HepG2 (cell line): ENCODE data around the gene MTA3. TPM values are rescaled to one million over a fixed set of nuclear protein-coding genes. Genes with fewer than 3 reads are reported as not detected.

Experiments used
- GLI4 ChIP-seq: sonication (generic); formaldehyde crosslinking; IDR thresholded peaks from 2 replicates; pipeline ENCODE4 v1.5.1; 2020; ENCODE audit warnings: missing genetic modification reagents, mild to moderate bottlenecking, moderate library complexity, borderline replicate concordance
- RXRA ChIP-seq: sonication (generic); formaldehyde crosslinking; IDR thresholded peaks from 2 replicates; pipeline ENCODE4 v1.5.1; 2020; ENCODE audit warnings: missing genetic modification reagents
- RXRB ChIP-seq: IDR thresholded peaks from 2 replicates; pipeline ENCODE4 v1.6.1; 2016; ENCODE audit warnings: borderline replicate concordance, missing genetic modification reagents, missing compliant biosample characterization
- YEATS2 ChIP-seq: sonication (generic); formaldehyde crosslinking; IDR thresholded peaks from 2 replicates; pipeline ENCODE4 v1.4.0; 2020; ENCODE audit warnings: missing genetic modification reagents, borderline replicate concordance
- ZNF263 ChIP-seq: sonication (generic); formaldehyde crosslinking; IDR thresholded peaks from 2 replicates; pipeline ENCODE4 v1.4.0; 2020; ENCODE audit warnings: missing genetic modification reagents
- ZNF644 ChIP-seq: IDR thresholded peaks from 2 replicates; pipeline ENCODE4 v1.6.1; 2016; ENCODE audit warnings: low read depth
- polyA plus RNA-seq, 8 experiments: library from polyadenylated mRNA; depleted of rRNA in 3 of 8; stranded (reverse) in 7 of 8; unstranded in 1 of 8; fragments of >200 nt; fragmentation: Illumina TruSeq in 4 of 8; extraction: Trizol in 4 of 8; gene quantifications; 2 replicates each; pipeline versions ENCODE4 v1.2.1 to v1.2.3, GENCODE V29; 2011 to 2016; ENCODE audit warnings: low read depth in 4 of 8, missing spikeins in 1 of 8, mixed read lengths in 1 of 8; ENCODE audit not compliant: insufficient read depth in 1 of 8
- total RNA-seq, 5 experiments: library from RNA; depleted of rRNA; stranded (reverse); fragments of >200 nt; fragmentation: Illumina TruSeq; extraction: Trizol; gene quantifications; 2 replicates each; pipeline ENCODE4 v1.2.3, GENCODE V29; 2016; ENCODE audit warnings: low read depth in 1 of 5
- TF ChIP-seq, protein P1 (sequence below): IDR thresholded peaks from 2 replicates; pipeline ENCODE4 v1.6.1; 2012; ENCODE audit warnings: low read length, improper control_type of control experiment
- TF ChIP-seq, protein P2 (sequence below): sonication (generic); formaldehyde crosslinking; IDR thresholded peaks from 2 replicates; pipeline ENCODE4; 2020; ENCODE audit warnings: missing genetic modification reagents, mild to moderate bottlenecking, borderline replicate concordance
- TF ChIP-seq, protein P3 (sequence below): sonication (generic); formaldehyde crosslinking; IDR thresholded peaks from 2 replicates; pipeline ENCODE4 v1.9.0; 2022; ENCODE audit warnings: missing genetic modification reagents, mild to moderate bottlenecking, borderline replicate concordance
- TF ChIP-seq, protein P4 (sequence below): IDR thresholded peaks from 2 replicates; pipeline ENCODE4 v1.6.1; 2016; ENCODE audit warnings: missing compliant biosample characterization, missing genetic modification reagents, borderline replicate concordance

Gene MTA3
- total and polyA plus RNA-seq, 2 of the 13 experiments (the other 11 are each of a cell fraction or from before 2014, with no cell fraction given): 48.8 to 77.8 TPM

GRCh38 chr2:42614838-42615237 is 46.4 kb downstream of the MTA3 start (continued):
- TF ChIP-seq, protein P1, sequence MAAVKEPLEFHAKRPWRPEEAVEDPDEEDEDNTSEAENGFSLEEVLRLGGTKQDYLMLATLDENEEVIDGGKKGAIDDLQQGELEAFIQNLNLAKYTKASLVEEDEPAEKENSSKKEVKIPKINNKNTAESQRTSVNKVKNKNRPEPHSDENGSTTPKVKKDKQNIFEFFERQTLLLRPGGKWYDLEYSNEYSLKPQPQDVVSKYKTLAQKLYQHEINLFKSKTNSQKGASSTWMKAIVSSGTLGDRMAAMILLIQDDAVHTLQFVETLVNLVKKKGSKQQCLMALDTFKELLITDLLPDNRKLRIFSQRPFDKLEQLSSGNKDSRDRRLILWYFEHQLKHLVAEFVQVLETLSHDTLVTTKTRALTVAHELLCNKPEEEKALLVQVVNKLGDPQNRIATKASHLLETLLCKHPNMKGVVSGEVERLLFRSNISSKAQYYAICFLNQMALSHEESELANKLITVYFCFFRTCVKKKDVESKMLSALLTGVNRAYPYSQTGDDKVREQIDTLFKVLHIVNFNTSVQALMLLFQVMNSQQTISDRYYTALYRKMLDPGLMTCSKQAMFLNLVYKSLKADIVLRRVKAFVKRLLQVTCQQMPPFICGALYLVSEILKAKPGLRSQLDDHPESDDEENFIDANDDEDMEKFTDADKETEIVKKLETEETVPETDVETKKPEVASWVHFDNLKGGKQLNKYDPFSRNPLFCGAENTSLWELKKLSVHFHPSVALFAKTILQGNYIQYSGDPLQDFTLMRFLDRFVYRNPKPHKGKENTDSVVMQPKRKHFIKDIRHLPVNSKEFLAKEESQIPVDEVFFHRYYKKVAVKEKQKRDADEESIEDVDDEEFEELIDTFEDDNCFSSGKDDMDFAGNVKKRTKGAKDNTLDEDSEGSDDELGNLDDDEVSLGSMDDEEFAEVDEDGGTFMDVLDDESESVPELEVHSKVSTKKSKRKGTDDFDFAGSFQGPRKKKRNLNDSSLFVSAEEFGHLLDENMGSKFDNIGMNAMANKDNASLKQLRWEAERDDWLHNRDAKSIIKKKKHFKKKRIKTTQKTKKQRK: no peak
- TF ChIP-seq, protein P2, sequence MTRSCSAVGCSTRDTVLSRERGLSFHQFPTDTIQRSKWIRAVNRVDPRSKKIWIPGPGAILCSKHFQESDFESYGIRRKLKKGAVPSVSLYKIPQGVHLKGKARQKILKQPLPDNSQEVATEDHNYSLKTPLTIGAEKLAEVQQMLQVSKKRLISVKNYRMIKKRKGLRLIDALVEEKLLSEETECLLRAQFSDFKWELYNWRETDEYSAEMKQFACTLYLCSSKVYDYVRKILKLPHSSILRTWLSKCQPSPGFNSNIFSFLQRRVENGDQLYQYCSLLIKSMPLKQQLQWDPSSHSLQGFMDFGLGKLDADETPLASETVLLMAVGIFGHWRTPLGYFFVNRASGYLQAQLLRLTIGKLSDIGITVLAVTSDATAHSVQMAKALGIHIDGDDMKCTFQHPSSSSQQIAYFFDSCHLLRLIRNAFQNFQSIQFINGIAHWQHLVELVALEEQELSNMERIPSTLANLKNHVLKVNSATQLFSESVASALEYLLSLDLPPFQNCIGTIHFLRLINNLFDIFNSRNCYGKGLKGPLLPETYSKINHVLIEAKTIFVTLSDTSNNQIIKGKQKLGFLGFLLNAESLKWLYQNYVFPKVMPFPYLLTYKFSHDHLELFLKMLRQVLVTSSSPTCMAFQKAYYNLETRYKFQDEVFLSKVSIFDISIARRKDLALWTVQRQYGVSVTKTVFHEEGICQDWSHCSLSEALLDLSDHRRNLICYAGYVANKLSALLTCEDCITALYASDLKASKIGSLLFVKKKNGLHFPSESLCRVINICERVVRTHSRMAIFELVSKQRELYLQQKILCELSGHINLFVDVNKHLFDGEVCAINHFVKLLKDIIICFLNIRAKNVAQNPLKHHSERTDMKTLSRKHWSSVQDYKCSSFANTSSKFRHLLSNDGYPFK (CRISPR knock-in tag): no peak
- peak; percentile 69 for TF ChIP-seq ZNF644
- TF ChIP-seq, protein P3, sequence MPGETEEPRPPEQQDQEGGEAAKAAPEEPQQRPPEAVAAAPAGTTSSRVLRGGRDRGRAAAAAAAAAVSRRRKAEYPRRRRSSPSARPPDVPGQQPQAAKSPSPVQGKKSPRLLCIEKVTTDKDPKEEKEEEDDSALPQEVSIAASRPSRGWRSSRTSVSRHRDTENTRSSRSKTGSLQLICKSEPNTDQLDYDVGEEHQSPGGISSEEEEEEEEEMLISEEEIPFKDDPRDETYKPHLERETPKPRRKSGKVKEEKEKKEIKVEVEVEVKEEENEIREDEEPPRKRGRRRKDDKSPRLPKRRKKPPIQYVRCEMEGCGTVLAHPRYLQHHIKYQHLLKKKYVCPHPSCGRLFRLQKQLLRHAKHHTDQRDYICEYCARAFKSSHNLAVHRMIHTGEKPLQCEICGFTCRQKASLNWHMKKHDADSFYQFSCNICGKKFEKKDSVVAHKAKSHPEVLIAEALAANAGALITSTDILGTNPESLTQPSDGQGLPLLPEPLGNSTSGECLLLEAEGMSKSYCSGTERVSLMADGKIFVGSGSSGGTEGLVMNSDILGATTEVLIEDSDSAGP (CRISPR knock-in tag): no peak
- peak; percentile 27; the same call in 1 of the 2 replicates for TF ChIP-seq GLI4
- no peak for TF ChIP-seq ZNF263 (CRISPR knock-in tag)
- peak; percentile 58; the same call in 1 of the 2 replicates for TF ChIP-seq YEATS2 (CRISPR knock-in tag)
- TF ChIP-seq RXRA (CRISPR knock-in tag): peak; percentile 98
- peak; percentile 94 for TF ChIP-seq RXRB (CRISPR knock-in tag)
- TF ChIP-seq, protein P4, sequence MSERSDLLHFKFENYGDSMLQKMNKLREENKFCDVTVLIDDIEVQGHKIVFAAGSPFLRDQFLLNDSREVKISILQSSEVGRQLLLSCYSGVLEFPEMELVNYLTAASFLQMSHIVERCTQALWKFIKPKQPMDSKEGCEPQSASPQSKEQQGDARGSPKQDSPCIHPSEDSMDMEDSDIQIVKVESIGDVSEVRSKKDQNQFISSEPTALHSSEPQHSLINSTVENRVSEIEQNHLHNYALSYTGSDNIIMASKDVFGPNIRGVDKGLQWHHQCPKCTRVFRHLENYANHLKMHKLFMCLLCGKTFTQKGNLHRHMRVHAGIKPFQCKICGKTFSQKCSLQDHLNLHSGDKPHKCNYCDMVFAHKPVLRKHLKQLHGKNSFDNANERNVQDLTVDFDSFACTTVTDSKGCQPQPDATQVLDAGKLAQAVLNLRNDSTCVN (CRISPR knock-in tag): peak; percentile 87
